ENCODE measurements around the gene GDF7. TPM values are rescaled to one million over a fixed set of nuclear protein-coding genes. Genes with fewer than 3 reads are reported as not detected.

The GDF7 gene
- total RNA-seq, 6 donors from 2014 or later: under 0.01 to 1.8 (median 0.44) TPM

DNA sequence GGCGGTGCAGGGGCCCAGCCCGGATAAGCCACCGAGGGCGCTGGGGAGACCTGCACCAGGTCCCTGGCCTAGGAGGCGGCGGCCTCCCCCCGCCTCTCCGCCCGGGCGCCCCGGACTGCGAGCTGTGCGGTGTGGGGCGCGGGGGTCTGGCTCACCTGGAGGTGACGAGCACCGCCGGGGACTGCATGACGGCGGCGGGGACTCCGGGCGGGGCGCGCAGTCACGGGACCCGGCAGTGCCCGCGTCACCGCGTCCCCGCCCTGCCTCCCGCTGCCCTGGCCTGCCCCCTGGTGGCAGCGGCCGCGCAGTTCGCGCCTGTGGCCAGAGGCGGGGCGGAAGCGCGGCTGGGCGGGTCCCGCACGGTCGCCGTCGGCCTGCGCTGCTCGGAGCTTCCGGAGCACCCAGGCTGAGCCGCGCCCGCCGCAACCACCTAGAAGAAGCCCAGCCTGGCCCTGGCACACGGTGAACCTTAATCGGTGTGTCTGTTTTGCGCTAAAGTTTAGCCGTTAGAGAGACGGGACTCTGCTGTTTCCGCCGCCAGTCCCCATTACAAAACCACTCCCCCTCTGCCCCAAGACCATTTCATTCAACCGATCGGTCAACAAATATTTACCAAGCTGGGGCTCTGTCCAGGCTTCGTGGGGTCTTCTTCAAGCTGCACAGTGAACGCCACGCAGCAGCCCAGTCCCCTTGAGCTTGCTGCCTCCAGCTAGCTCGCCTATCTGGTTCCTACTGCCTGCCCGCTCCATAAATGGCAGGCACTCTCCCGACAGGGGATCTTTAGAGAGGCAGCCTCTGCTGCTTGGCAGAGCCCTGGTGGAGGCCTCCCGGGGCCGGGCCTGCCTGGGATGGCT lies 15.8 kb upstream of the GDF7 start, which contains the start of gene HS1BP3:
HS1BP3 (minus strand) TSS at position 222 of the 854 bp plus-strand sequence; CDS start at position 187, 35 bp downstream.
- peak within 1 kb of the TSS; percentile 79 to 96 (median 86) for H3K4me3 ChIP-seq
- peak within 1 kb of the TSS; percentile 89 to 98 (median 92) for H3K27ac ChIP-seq
- H3K36me3 ChIP-seq: peaks cover 0 to 8% (median 4%) of the 10 kb centered on the region in 4 donors
- peaks cover 25 to 29% (median 26%) of the 10 kb centered on the region in 4 donors for H3K4me1 ChIP-seq
- no peaks in the 10 kb centered on the region for H3K27me3 ChIP-seq
- 2 to 3% methylated on average over 9 to 36 of the region's 72 CpGs for WGBS, 2 donors
- peak in 1 of 4 donors; percentile 63 for TF ChIP-seq EP300 (IDR thresholded peaks at IDR 0.05)
- peak; percentile 39 to 72 for TF ChIP-seq POLR2AphosphoS5 (IDR thresholded peaks at IDR 0.05)
- peak in 3 of 4 donors; percentile 76 to 94 (median 90) for TF ChIP-seq POLR2A (IDR thresholded peaks at IDR 0.05)
- TF ChIP-seq, protein P1, sequence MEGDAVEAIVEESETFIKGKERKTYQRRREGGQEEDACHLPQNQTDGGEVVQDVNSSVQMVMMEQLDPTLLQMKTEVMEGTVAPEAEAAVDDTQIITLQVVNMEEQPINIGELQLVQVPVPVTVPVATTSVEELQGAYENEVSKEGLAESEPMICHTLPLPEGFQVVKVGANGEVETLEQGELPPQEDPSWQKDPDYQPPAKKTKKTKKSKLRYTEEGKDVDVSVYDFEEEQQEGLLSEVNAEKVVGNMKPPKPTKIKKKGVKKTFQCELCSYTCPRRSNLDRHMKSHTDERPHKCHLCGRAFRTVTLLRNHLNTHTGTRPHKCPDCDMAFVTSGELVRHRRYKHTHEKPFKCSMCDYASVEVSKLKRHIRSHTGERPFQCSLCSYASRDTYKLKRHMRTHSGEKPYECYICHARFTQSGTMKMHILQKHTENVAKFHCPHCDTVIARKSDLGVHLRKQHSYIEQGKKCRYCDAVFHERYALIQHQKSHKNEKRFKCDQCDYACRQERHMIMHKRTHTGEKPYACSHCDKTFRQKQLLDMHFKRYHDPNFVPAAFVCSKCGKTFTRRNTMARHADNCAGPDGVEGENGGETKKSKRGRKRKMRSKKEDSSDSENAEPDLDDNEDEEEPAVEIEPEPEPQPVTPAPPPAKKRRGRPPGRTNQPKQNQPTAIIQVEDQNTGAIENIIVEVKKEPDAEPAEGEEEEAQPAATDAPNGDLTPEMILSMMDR (IDR thresholded peaks at IDR 0.05): peak; percentile 96 to 100 (median 100)
- no peaks in the 10 kb centered on the region for H3K9me3 ChIP-seq
- ATAC-seq (ENCODE audit: low FRiP score in 2 of 2) (peak; percentile 94 to 98), DNase-seq (peak; percentile 94 to 98)

DNA sequence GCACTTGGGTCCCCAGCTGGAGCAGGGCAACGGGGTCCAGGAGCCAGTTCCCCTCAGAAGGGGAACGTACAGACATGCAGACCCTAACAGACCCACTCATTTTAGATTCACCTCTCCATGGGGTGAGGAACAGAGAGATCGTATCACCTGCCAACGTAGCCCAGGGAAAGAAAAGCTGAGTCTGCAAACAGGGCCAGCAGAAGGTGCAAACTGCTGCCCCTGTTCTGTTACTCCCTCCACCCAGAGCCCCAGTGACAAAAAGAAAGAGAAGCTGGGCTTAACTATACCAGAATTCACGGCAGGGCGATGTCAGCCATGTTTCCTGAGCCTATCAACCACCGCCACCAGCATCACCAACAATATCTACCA lies 15.2 kb upstream of the GDF7 start:
- 77 to 86% methylated on average over 7 of the region's 7 CpGs for WGBS, 2 donors
- TF ChIP-seq, protein P1 (IDR thresholded peaks at IDR 0.05): no peak
- TF ChIP-seq POLR2AphosphoS5 (IDR thresholded peaks at IDR 0.05): no peak
- no peak for TF ChIP-seq POLR2A (IDR thresholded peaks at IDR 0.05)
- TF ChIP-seq EP300 (IDR thresholded peaks at IDR 0.05): no peak
- no peaks in the 10 kb centered on the region for H3K27me3 ChIP-seq
- ATAC-seq (ENCODE audit: low FRiP score in 2 of 2) (no peak), DNase-seq (no peak)
- H3K4me1 ChIP-seq: peaks cover 25 to 29% (median 26%) of the 10 kb centered on the region in 4 donors
- peak overlapping the region in 3 of 4 donors; percentile 79 to 96 (median 86) for H3K4me3 ChIP-seq
- peak overlapping the region; percentile 89 to 98 (median 92) for H3K27ac ChIP-seq
- H3K36me3 ChIP-seq: peaks cover 0 to 2% (median under 1%) of the 10 kb centered on the region in 4 donors
- H3K9me3 ChIP-seq: no peaks in the 10 kb centered on the region

DNA sequence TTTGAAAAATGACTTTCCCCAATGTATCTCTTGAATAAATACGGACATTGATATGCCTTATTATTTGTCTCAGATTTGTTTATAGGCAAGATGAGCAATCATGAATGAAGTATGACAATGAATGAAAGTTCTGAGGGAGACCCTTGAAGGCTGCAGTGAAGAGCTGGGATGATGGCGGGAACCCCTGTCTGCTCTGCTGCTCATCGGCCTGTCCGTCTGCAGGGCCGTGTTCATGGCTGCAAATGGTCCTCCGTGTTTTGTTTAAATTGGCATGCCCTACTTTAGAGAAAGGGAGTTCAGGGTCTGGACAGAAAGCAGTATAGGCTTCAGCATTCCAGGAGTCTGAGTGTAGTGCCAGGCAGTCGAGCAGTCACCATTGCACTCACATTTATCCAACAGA lies 14.8 kb upstream of the GDF7 start:
- no peak for ATAC-seq (ENCODE audit: low FRiP score in 2 of 2)
- Histone ChIP-seq H3K36me3 (no peaks in the 10 kb centered on the region), H3K4me1 (peaks cover 25 to 29% (median 26%) of the 10 kb centered on the region in 4 donors), H3K27me3 (no peaks in the 10 kb centered on the region), H3K9me3 (no peaks in the 10 kb centered on the region), H3K4me3 (no peak overlapping the region), H3K27ac (no peak overlapping the region)
- 93 to 95% methylated on average over 7 of the region's 7 CpGs for WGBS, 2 donors
- TF ChIP-seq, protein P1 (IDR thresholded peaks at IDR 0.05): no peak
- no peak for TF ChIP-seq POLR2AphosphoS5 (IDR thresholded peaks at IDR 0.05)
- no peak for TF ChIP-seq POLR2A (IDR thresholded peaks at IDR 0.05)
- TF ChIP-seq EP300 (IDR thresholded peaks at IDR 0.05): no peak
- no peak for DNase-seq

DNA sequence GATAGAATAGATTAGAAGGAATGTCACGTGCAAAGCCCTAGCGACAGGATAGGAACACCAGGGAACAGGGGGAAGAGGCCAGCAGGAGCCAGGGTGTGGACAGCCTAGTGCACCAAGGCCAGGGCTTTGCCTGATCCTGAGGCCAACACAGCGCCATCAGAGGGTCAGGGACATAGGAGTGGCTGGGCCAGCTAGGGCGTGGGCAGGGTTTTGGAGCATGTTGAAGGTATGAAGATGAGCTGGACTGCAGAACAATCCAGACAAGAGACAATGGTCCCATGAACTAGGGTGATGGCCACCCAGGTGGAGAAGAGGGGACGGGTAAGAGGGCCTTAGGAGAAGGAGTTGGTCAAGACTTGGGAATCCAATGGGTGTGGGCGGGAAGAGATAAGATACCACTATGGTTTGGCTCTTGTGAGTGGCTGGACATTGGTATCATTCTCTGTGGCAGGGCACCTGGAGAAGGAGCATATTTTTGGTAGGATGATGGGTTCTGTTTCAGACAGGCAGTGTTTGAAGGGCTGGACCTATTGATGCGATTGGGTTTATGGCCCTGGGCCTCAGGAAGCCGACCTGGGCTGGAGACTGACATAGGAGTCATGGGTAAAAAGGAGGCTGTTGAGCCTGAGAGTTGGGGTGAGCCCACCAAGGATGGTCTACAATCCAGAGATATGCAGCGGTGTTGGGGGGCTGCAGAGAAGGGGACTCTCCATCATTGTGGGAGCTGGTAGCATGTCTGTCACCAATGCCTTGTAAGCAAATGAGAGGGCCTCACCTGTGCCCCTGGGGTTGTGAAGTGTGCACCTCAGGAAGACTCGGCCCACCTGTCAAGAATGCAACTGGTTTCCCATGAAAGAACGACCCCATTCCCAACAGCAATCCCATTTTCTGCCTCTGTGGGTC lies 14.0 kb upstream of the GDF7 start:
- ATAC-seq (ENCODE audit: low FRiP score in 2 of 2) (no peak), DNase-seq (no peak)
- TF ChIP-seq EP300 (IDR thresholded peaks at IDR 0.05) (no peak), POLR2A (IDR thresholded peaks at IDR 0.05) (no peak), POLR2AphosphoS5 (IDR thresholded peaks at IDR 0.05) (no peak)
- TF ChIP-seq, protein P1 (IDR thresholded peaks at IDR 0.05): no peak
- Histone ChIP-seq H3K4me3 (no peak overlapping the region), H3K4me1 (peaks cover 23 to 25% (median 25%) of the 10 kb centered on the region in 4 donors), H3K36me3 (no peaks in the 10 kb centered on the region), H3K27ac (no peak overlapping the region), H3K27me3 (no peaks in the 10 kb centered on the region), H3K9me3 (no peaks in the 10 kb centered on the region)
- WGBS, 2 donors: 93 to 95% methylated on average over 11 of the region's 11 CpGs

Measured in upper lobe of left lung (tissue), 6 donors.